HCT116 (cell line): Measurements from ENCODE around the gene MACROD1. TPM values are rescaled to one million over a fixed set of nuclear protein-coding genes. Genes with fewer than 3 reads are reported as not detected.

ENCODE experiments used
- ATF3 ChIP-seq: IDR thresholded peaks from 2 replicates; pipeline ENCODE4 v1.6.1; 2012
- CEBPB ChIP-seq: IDR thresholded peaks from 2 replicates; pipeline ENCODE4 v1.6.1; 2012; ENCODE audit warnings: low read depth
- EGR1 ChIP-seq: IDR thresholded peaks from 2 replicates; pipeline ENCODE4 v1.6.1; 2012; ENCODE audit warnings: low read depth
- ELF1 ChIP-seq: IDR thresholded peaks from 2 replicates; pipeline ENCODE4 v1.6.1; 2012; ENCODE audit warnings: low read depth, borderline replicate concordance
- EZH2 ChIP-seq: fragments of 200-600 bp; sonication (generic); IDR thresholded peaks from 2 replicates; pipeline ENCODE4 v1.6.1; 2017; ENCODE audit warnings: antibody characterized with exemption, mixed run types
- EZH2phosphoT487 ChIP-seq: fragments of 200-600 bp; IDR thresholded peaks from 2 replicates; pipeline ENCODE4 v1.6.1; 2018; ENCODE audit warnings: antibody characterized with exemption, borderline replicate concordance
- FOSL1 ChIP-seq: IDR thresholded peaks from 2 replicates; pipeline ENCODE4 v1.6.1; 2012; ENCODE audit warnings: low read depth
- MAX ChIP-seq: IDR thresholded peaks from 2 replicates; pipeline ENCODE4 v1.6.1; 2012
- TCF7L2 ChIP-seq: IDR thresholded peaks from 2 replicates; pipeline ENCODE4 v1.7.0; 2011; ENCODE audit warnings: borderline replicate concordance, inconsistent platforms; ENCODE audit not compliant: insufficient read depth, insufficient read length; ENCODE audit errors: extremely low read depth
- YY1 ChIP-seq: IDR thresholded peaks from 2 replicates; pipeline ENCODE4 v1.6.1; 2011; ENCODE audit warnings: low read length, low read depth, moderate library complexity, mild to moderate bottlenecking; ENCODE audit not compliant: insufficient replicate concordance; ENCODE audit errors: extremely low read depth
- ZBTB33 ChIP-seq: IDR thresholded peaks from 2 replicates; pipeline ENCODE4 v1.6.1; 2011; ENCODE audit warnings: mild to moderate bottlenecking, low read length, moderate library complexity; ENCODE audit not compliant: insufficient replicate concordance; ENCODE audit errors: extremely low read depth
- ZFX ChIP-seq: fragments of 450-650 bp; IDR thresholded peaks from 2 replicates; pipeline ENCODE4 v1.6.1; 2017
- ZNF274 ChIP-seq: fragments of 200-500 bp; sonication (Bioruptor generic); IDR thresholded peaks from 2 replicates; pipeline ENCODE4 v1.6.1; 2014; ENCODE audit warnings: mild to moderate bottlenecking, low read depth, low read length, inconsistent platforms
- total RNA-seq: library from RNA; stranded (reverse); gene quantifications from one replicate; pipeline ENCODE4 v1.2.1, GENCODE V29; 2021; ENCODE audit not compliant: unreplicated experiment

Gene MACROD1
- total RNA-seq, 1 experiment from 2014 or later, result 61.1 TPM

DNA sequence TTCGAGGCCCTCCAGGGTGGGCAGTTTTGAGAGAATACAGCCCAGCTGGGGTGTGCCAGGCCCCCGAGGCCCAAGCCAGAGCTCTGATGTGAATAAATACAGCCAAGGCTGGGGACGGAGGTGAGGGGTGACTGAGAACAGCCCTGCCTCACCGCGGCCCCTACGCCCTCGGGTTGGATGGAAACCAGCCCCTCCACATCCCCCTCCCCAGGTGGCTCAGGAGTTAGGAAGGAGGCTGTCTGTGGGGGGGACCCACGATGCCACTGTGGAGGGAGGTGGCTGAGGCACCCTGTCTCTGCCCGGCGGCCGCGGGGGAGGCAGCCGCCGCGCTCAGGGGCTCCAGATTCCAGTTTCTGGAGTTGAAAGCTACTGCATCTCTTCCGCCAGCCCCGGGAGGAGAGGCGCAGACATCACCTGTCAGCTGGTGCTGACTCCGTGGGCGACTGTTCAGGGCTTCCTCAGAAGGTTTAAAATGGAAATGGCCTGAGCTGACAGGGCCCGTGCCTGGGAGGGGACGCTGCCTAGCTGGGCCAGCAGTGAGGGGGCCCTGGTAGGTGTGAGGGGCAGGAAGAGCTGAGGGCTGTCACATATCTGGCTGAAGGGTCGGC, 128.8 kb downstream of the MACROD1 start (continued):
- TF ChIP-seq ZBTB33 (no peak), ATF3 (no peak), EGR1 (no peak), MAX (no peak), CEBPB (no peak), EZH2phosphoT487 (no peak), ELF1 (no peak), ZFX (no peak), FOSL1 (no peak), EZH2 (no peak), YY1 (no peak), ZNF274 (no peak), TCF7L2 (no peak)
